Measurements from ENCODE around the gene RASGRF1.
A peak's percentile ranks its signal among the peaks of the same experiment; 100 is the strongest.

The RASGRF1 gene

GRCh38 chr15:78956937-78957336, 133.6 kb downstream of the RASGRF1 start:
- DNase-seq (ENCODE audit: low read depth), result no peak

- no peak for DNase-seq (ENCODE audit: low read depth)
These were observed 135.2 kb downstream of the RASGRF1 start for GRCh38 chr15:78955355-78955754.

- no peak for DNase-seq (ENCODE audit: low read depth)
These were observed 138.7 kb downstream of the RASGRF1 start for GRCh38 chr15:78951841-78952238.

GRCh38 chr15:78950902-78951840, 139.4 kb downstream of the RASGRF1 start:
- peak; percentile 27 for DNase-seq (ENCODE audit: low read depth)

GRCh38 chr15:78950343-78950742, 140.2 kb downstream of the RASGRF1 start:
- DNase-seq (ENCODE audit: low read depth), result no peak

GRCh38 chr15:78949461-78949860, 141.1 kb downstream of the RASGRF1 start:
- no peak for DNase-seq (ENCODE audit: low read depth)

- DNase-seq (ENCODE audit: low read depth), result no peak
These were observed 143.1 kb downstream of the RASGRF1 start for GRCh38 chr15:78947506-78947905.

- DNase-seq (ENCODE audit: low read depth), result no peak
These were observed 144.1 kb downstream of the RASGRF1 start for GRCh38 chr15:78946493-78946892.

- DNase-seq (ENCODE audit: low read depth), result no peak
These were observed 145.7 kb downstream of the RASGRF1 start, which contains the start of gene CTSH for GRCh38 chr15:78944669-78945407. Gene CTSH (minus strand): TSS chr15:78945046. CDS start chr15:78944981, 65 bp downstream.

- DNase-seq (ENCODE audit: low read depth), result no peak
These were observed 146.4 kb downstream of the RASGRF1 start for GRCh38 chr15:78944202-78944625.

GRCh38 chr15:78943692-78944091, 146.9 kb downstream of the RASGRF1 start:
- DNase-seq (ENCODE audit: low read depth), result no peak

GRCh38 chr15:78942741-78943140, 147.8 kb downstream of the RASGRF1 start:
- DNase-seq (ENCODE audit: low read depth), result no peak

- no peak for DNase-seq (ENCODE audit: low read depth)
These were observed 151.7 kb downstream of the RASGRF1 start for GRCh38 chr15:78938658-78939488.

GRCh38 chr15:78937132-78937739, 153.3 kb downstream of the RASGRF1 start:
- DNase-seq (ENCODE audit: low read depth), result no peak

GRCh38 chr15:78934655-78935023, 155.9 kb downstream of the RASGRF1 start:
- DNase-seq (ENCODE audit: low read depth), result no peak

GRCh38 chr15:78933823-78934654, 156.5 kb downstream of the RASGRF1 start:
- DNase-seq (ENCODE audit: low read depth), result no peak

- no peak for DNase-seq (ENCODE audit: low read depth)
These were observed 157.3 kb downstream of the RASGRF1 start for GRCh38 chr15:78933187-78933822.

- no peak for DNase-seq (ENCODE audit: low read depth)
These were observed 158.2 kb downstream of the RASGRF1 start for GRCh38 chr15:78932258-78932808.

GRCh38 chr15:78931439-78932257, 158.9 kb downstream of the RASGRF1 start:
- no peak for DNase-seq (ENCODE audit: low read depth)
